ENCODE data around the gene OR10H5. TPM values are rescaled to one million over a fixed set of nuclear protein-coding genes. Genes with fewer than 3 reads are reported as not detected.

OR10H5 gene, protein sequence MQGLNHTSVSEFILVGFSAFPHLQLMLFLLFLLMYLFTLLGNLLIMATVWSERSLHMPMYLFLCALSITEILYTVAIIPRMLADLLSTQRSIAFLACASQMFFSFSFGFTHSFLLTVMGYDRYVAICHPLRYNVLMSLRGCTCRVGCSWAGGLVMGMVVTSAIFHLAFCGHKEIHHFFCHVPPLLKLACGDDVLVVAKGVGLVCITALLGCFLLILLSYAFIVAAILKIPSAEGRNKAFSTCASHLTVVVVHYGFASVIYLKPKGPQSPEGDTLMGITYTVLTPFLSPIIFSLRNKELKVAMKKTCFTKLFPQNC
- total RNA-seq, result not detected

DNA sequence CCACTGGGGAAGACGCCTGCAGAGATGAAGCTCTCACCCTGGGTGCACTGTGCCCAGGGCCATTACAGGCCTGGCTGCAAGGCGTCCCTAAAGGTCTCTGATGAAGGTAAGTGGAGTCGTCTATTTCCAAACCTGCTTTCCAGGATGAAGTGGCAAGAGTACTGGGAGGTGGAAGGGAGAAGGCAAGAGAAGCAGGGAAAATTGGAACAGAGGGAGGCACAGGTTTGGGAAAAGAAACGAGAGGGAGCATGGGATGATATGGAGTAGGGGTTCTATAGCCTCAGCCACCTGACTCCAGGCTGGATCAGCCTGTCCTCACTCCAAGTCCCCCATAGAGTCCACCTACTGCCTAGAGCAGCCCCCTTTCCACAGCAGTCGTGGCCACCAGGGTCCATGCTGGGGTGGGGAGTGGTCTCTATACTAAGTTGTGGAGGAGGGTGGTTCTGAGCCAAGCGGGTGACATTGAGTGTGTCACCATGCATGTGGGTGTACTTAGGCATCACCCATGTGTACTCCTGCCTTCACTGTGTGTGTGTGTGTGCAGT is at the start of gene OR10H5:
Gene OR10H5, plus strand, starts transcription at position 51 of the 545 bp plus-strand sequence. CDS start 6,388 bp downstream, outside the sequence.
- Histone ChIP-seq H3K27me3 (no peaks in the 10 kb centered on the region), H3K27ac (no peak within 1 kb of the TSS), H3K4me1 (no peaks in the 10 kb centered on the region), H3K9me3 (no peaks in the 10 kb centered on the region), H3K4me3 (replicated peaks in 1 of 3) (no peak within 1 kb of the TSS), H3K36me3 (no peaks in the 10 kb centered on the region)
- TF ChIP-seq CTCF (IDR thresholded peaks at IDR 0.05), result no peak
- no peak for TF ChIP-seq POLR2A (IDR thresholded peaks at IDR 0.05)
- intact Hi-C loops (cut with DNase I), result no loop called here
- DNase-seq, result no peak
- WGBS, 2 donors, result 61 to 68% methylated on average over 6 of the region's 6 CpGs

GRCh38 chr19:15737722-15738121 is 49.7 kb upstream of the OR10H5 start, which contains the start of gene OR10H3:
TSS of gene OR10H3 (plus strand) at chr19:15737985. CDS start at chr19:15741393, 3,408 bp downstream.
- Histone ChIP-seq H3K9me3 (no peaks in the 10 kb centered on the region), H3K27ac (no peak within 1 kb of the TSS), H3K36me3 (no peaks in the 10 kb centered on the region), H3K4me3 (replicated peaks in 1 of 3) (no peak within 1 kb of the TSS), H3K27me3 (no peaks in the 10 kb centered on the region), H3K4me1 (no peaks in the 10 kb centered on the region)
- 56 to 69% methylated on average over 4 of the region's 4 CpGs for WGBS, 2 donors
- TF ChIP-seq CTCF (IDR thresholded peaks at IDR 0.05) (no peak), POLR2A (IDR thresholded peaks at IDR 0.05) (no peak)
- intact Hi-C loops (cut with DNase I), result no loop called here
- DNase-seq, result no peak

DNA sequence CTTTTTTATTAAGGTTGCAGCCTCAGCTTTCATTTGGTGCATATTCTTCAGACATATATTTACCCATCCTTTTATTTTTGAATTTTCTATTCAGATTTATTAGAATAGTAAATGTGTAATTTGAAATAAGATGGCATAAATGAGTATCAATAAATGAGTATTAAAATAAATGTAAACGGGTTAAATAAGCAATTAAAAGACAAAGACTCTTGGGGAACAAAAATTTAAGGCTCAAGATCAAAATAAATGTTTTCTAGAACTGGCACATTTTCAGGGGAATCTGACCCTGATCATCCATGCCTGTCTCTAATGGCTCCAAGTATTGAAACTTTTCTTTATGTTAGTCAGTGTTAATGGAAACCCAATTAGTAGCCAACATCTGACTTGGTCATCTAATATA is 46.7 kb upstream of the OR10H5 start:
- WGBS, 2 donors, result 57 to 60% methylated on average over 1 of the region's 1 CpG
- H3K27ac ChIP-seq, result no peak overlapping the region
- no peaks in the 10 kb centered on the region for H3K36me3 ChIP-seq
- H3K27me3 ChIP-seq, result no peaks in the 10 kb centered on the region
- no peaks in the 10 kb centered on the region for H3K9me3 ChIP-seq
- no peak for TF ChIP-seq POLR2A (IDR thresholded peaks at IDR 0.05)
- no peak for TF ChIP-seq CTCF (IDR thresholded peaks at IDR 0.05)
- no peak for DNase-seq
- H3K4me1 ChIP-seq, result no peaks in the 10 kb centered on the region
- H3K4me3 ChIP-seq (replicated peaks in 1 of 3), result no peak overlapping the region
- intact Hi-C loops (cut with DNase I), result no loop called here

DNA sequence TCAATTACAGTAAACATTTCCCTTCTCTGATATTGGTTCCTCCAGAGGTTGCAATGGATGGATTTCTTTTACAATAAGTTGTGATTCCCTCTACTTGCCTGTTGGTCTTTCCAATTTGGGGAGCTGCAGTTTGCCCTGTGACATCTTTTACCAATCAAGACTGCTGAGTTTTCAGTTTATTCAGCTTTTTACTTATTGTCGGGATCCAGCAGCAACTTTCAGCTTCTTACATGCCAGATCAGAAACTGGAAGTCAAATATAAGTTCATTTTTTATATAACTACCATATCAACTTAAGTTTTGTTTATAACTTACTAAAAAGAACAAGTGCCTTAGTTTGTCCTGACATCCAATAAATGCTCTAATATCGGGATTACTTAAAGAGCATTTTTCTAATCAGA is 39.2 kb upstream of the OR10H5 start:
- Histone ChIP-seq H3K9me3 (no peaks in the 10 kb centered on the region), H3K27me3 (no peaks in the 10 kb centered on the region), H3K36me3 (no peaks in the 10 kb centered on the region), H3K4me1 (no peaks in the 10 kb centered on the region), H3K4me3 (replicated peaks in 1 of 3) (no peak overlapping the region), H3K27ac (no peak overlapping the region)
- WGBS, 2 donors, result 81 to 83% methylated on average over 2 of the region's 2 CpGs
- DNase-seq, result no peak
- no peak for TF ChIP-seq CTCF (IDR thresholded peaks at IDR 0.05)
- no peak for TF ChIP-seq POLR2A (IDR thresholded peaks at IDR 0.05)
- intact Hi-C loops (cut with DNase I), result no loop called here

- no peak for DNase-seq
- Histone ChIP-seq H3K27me3 (no peaks in the 10 kb centered on the region), H3K27ac (no peak overlapping the region), H3K4me3 (replicated peaks in 1 of 3) (no peak overlapping the region), H3K36me3 (no peaks in the 10 kb centered on the region), H3K4me1 (no peaks in the 10 kb centered on the region), H3K9me3 (no peaks in the 10 kb centered on the region)
- TF ChIP-seq POLR2A (IDR thresholded peaks at IDR 0.05) (no peak), CTCF (IDR thresholded peaks at IDR 0.05) (no peak)
- intact Hi-C loops (cut with DNase I), result no loop called here
- 53 to 67% methylated on average over 2 of the region's 2 CpGs for WGBS, 2 donors
These were observed 29.1 kb upstream of the OR10H5 start for GRCh38 chr19:15758379-15758778.
